A549 (cell line): ENCODE measurements around the gene KNCN. TPM values are rescaled to one million over a fixed set of nuclear protein-coding genes. Genes with fewer than 3 reads are reported as not detected.

ENCODE experiments used
- ATAC-seq, 2 experiments: fragments of 200-7000 bp in 1 of 2; fragments of >200 bp in 1 of 2; cut with Nextera tagmentation in 1 of 2; cut with Tn5 transposase in 1 of 2; 3 replicates each; pipeline versions ENCODE4 v1.8.0 to v1.9.1; 2018 to 2020; ENCODE audit warnings: mild to moderate bottlenecking in 1 of 2, moderate library complexity in 1 of 2
- CTCF ChIA-PET: fragments of 300-600 bp; sonication (Branson Sonifier 250); formaldehyde crosslinking; extraction: SDS; loops from one replicate; lab custom pipeline; 2021; ENCODE audit warnings: antibody characterized with exemption, inconsistent platforms; lab: Yijun Ruan, JAX
- POLR2A ChIA-PET: fragments of 350-600 bp; formaldehyde crosslinking; extraction: SDS; loops from one replicate; lab custom pipeline; 2021; ENCODE audit warnings: antibody characterized with exemption, inconsistent platforms; lab: Yijun Ruan, JAX
- DNase-seq, 2 experiments: peaks; one replicate each; pipeline versions ENCODE4 v3.0.0 to v3.0.0-alpha.2; 2011 to 2016; ENCODE audit warnings: low read depth in 1 of 2, low spot score in 1 of 2
- FAIRE-seq: peaks from 2 replicates; lab custom pipeline; 2011; peaks lifted over from hg19 to GRCh38; lab: Jason Lieb, UNC
- H3K27ac ChIP-seq, 2 experiments: fragments of >200 bp; sonication (Bioruptor Twin); formaldehyde crosslinking; 3 replicates each; pipeline ENCODE4 v1.5.1; 2016 to 2017
- H3K4me1 ChIP-seq: fragments of >200 bp; sonication (Bioruptor Twin); formaldehyde crosslinking; 3 replicates; pipeline ENCODE4 v1.6.1; 2016
- H3K4me2 ChIP-seq: fragments of >200 bp; sonication (Bioruptor Twin); formaldehyde crosslinking; 3 replicates; pipeline ENCODE4 v1.6.1; 2016
- H3K4me3 ChIP-seq: fragments of >200 bp; sonication (Bioruptor Twin); formaldehyde crosslinking; 3 replicates; pipeline ENCODE4 v1.5.1; 2016
- H3K9me3 ChIP-seq: fragments of >200 bp; sonication (Bioruptor Twin); formaldehyde crosslinking; 3 replicates; pipeline ENCODE4 v1.6.1; 2016
- CBX2 ChIP-seq: fragments of 200-600 bp; sonication (generic); IDR thresholded peaks from 2 replicates; pipeline ENCODE4 v1.6.1; 2016; ENCODE audit warnings: low read depth, mild to moderate bottlenecking, borderline replicate concordance
- CHD4 ChIP-seq: fragments of 200-600 bp; sonication (generic); IDR thresholded peaks from 2 replicates; pipeline ENCODE4 v1.6.1; 2016; ENCODE audit warnings: antibody characterized with exemption, mild to moderate bottlenecking, borderline replicate concordance
- FOSL2 ChIP-seq, 2 experiments: fragments of 450-650 bp in 1 of 2; fragments of >200 bp in 1 of 2; sonication (Bioruptor Twin) in 1 of 2; formaldehyde crosslinking; IDR thresholded peaks; 2 replicates each; pipeline versions ENCODE4 v1.5.0 to v1.6.1; 2016 to 2020; ENCODE audit warnings: mild to moderate bottlenecking in 1 of 2, moderate library complexity in 1 of 2
- FOXS1 ChIP-seq: fragments of 250-450 bp; sonication (Bioruptor Pico); IDR thresholded peaks from 2 replicates; pipeline ENCODE4 v1.5.0; 2020; ENCODE audit warnings: mild to moderate bottlenecking, moderate library complexity
- KDM1A ChIP-seq: fragments of 200-600 bp; sonication (generic); IDR thresholded peaks from 2 replicates; pipeline ENCODE4 v1.6.1; 2016; ENCODE audit warnings: low read depth, mild to moderate bottlenecking
- KDM5A ChIP-seq: fragments of 200-600 bp; sonication (generic); IDR thresholded peaks from 2 replicates; pipeline ENCODE4 v1.6.1; 2016; ENCODE audit warnings: antibody characterized with exemption, mild to moderate bottlenecking
- PHF8 ChIP-seq: fragments of 200-600 bp; sonication (generic); IDR thresholded peaks from 2 replicates; pipeline ENCODE4 v1.6.1; 2016; ENCODE audit warnings: low read depth, mild to moderate bottlenecking, antibody characterized with exemption, moderate library complexity, borderline replicate concordance
- RAD21 ChIP-seq, 2 experiments: fragments of >200 bp in 1 of 2; sonication (Bioruptor Twin) in 1 of 2; formaldehyde crosslinking in 1 of 2; IDR thresholded peaks in 1 of 2; conservative IDR thresholded peaks in 1 of 2; 2 replicates in 1 of 2; 3 replicates in 1 of 2; pipeline ENCODE4 v1.6.1; 2012 to 2018; ENCODE audit warnings: inconsistent platforms in 1 of 2
- ZFP36 ChIP-seq: fragments of 450-650 bp; IDR thresholded peaks from 2 replicates; pipeline ENCODE4 v1.6.1; 2014; ENCODE audit warnings: borderline replicate concordance; ENCODE audit not compliant: partially characterized antibody
- ZNF302 ChIP-seq: fragments of 250-450 bp; sonication (Bioruptor Pico); IDR thresholded peaks from 2 replicates; pipeline ENCODE4 v1.9.0; 2021; ENCODE audit warnings: inconsistent platforms, mild to moderate bottlenecking, moderate library complexity
- WGBS: methylation state at CpG from one replicate; pipeline ENCODE4 v1.1.6; 2017; ENCODE audit errors: missing lambda C conversion rate; 5-methylcytosine and 5-hydroxymethylcytosine counted together
- polyA plus RNA-seq, 4 experiments: library from polyadenylated mRNA; depleted of rRNA in 3 of 4; stranded (reverse); fragments of >200 nt; fragmentation: RNase III in 1 of 4; extraction: RNeasy Plus Mini Kit Qiagen cat#74134 plus additional on column Dnase treatment in 1 of 4; gene quantifications; 2 replicates in 3 of 4; 3 replicates in 1 of 4; pipeline ENCODE4 v1.2.3, GENCODE V29; 2011 to 2017
- TF ChIP-seq, protein P1 (sequence below): fragments of >200 bp; sonication (Bioruptor Twin); formaldehyde crosslinking; IDR thresholded peaks from 2 replicates; pipeline ENCODE4 v1.6.1; 2016
- TF ChIP-seq, protein P2 (sequence below): fragments of 250-450 bp; sonication (Bioruptor Pico); IDR thresholded peaks from 2 replicates; pipeline ENCODE4 v1.5.0; 2021; ENCODE audit warnings: mild to moderate bottlenecking, moderate library complexity, borderline replicate concordance
- TF ChIP-seq, protein P3 (sequence below): IDR thresholded peaks from 2 replicates; pipeline ENCODE4 v1.6.1; 2012; ENCODE audit warnings: low read depth, borderline replicate concordance
- TF ChIP-seq, protein P4 (sequence below): fragments of >200 bp; sonication (Bioruptor Twin); formaldehyde crosslinking; IDR thresholded peaks from 3 replicates; pipeline ENCODE4 v1.6.1; 2016

The KNCN gene
- polyA plus RNA-seq, 2 of the 4 experiments (the other 2 are of a cell fraction), result not detected

DNA sequence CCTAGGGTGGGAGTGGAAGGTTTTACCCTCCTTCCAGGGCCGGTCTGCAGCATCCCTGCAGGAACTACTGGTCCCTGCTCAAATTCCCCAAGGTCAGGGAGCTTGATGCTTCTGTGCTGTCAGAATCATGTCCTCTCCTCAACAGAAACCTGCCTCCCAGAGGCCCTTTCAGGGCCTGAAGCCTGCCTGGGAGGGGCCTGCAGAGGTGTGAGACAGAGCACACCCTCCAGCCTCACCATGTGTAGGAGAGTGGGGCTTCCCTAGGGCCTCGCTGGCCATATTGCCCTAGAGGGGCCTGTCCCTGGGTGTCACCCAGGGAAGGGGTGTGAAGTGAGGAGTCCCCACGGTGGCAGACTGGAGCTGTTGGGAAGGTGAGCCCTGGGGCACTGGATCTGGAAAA, 21.1 kb downstream of the KNCN start:
- no peak for FAIRE-seq
- Histone ChIP-seq H3K4me1 (peaks cover 15% of the 10 kb centered on the region), H3K4me3 (no peak overlapping the region), H3K27ac (no peak overlapping the region), H3K4me2 (no peak overlapping the region), H3K9me3 (no peaks in the 10 kb centered on the region)
- DNase-seq, result no peak
- ChIA-PET CTCF (interaction anchor here (1.1 to 11.5 kb wide), 10 partner anchors 10 to 195 kb away, joined by 3 to 235 read pairs (median 55); partner anchors contain the start of genes DMBX1 and KNCN), POLR2A (no interaction called here)
- WGBS, result no CpG with 5 or more reads among the region's 3 CpGs
- no peak for ATAC-seq
- TF ChIP-seq KDM5A, result no peak

DNA sequence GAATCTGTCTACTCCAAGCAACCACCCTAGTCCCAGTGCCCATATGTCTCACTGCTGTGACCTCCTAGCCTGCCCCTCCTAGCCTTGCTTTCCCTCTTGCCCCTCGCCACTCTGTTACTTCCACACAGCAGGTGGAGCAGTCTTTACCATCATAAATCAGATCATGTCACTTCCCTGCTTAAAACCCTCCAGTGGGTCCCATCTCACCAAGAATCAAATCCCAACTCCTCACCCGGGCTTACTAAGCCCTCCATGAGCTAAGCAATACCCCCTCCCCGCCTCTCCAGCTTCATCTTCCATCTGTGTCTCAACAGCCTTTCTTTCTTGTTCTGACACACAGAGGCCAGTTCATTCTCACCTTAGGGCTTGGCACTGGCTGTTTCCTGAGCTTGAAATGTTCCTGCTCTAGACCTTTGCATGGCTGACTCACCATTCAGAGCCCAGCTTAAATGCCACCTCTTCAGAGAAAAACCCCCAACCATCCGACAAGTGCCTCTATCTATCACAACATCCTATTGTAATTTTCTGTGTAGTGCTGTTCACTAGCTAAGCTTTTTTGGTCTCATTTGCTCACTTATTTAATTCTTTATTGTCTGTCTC, 22.3 kb downstream of the KNCN start:
- FAIRE-seq (no peak), ATAC-seq (no peak), DNase-seq (no peak)
- no peaks in the 10 kb centered on the region for H3K9me3 ChIP-seq
- 33% methylated on average over 4 of the region's 4 CpGs for WGBS
- H3K4me2 ChIP-seq, result no peak overlapping the region
- peaks cover 17% of the 10 kb centered on the region for H3K4me1 ChIP-seq
- ChIA-PET POLR2A (no interaction called here), CTCF (interaction anchor here (0.6 to 11.5 kb wide), 18 partner anchors 10 to 122 kb away, joined by 3 to 235 read pairs (median 10); partner anchors contain the start of genes DMBX1 and KNCN)
- no peak overlapping the region for H3K27ac ChIP-seq
- no peak overlapping the region for H3K4me3 ChIP-seq
- TF ChIP-seq PHF8 (no peak), ZNF302 (CRISPR knock-in tag) (no peak), CBX2 (no peak), KDM1A (no peak), CHD4 (no peak), ZFP36 (no peak)
- TF ChIP-seq, protein P1, sequence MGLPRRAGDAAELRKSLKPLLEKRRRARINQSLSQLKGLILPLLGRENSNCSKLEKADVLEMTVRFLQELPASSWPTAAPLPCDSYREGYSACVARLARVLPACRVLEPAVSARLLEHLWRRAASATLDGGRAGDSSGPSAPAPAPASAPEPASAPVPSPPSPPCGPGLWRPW, result no peak
- TF ChIP-seq, protein P2, sequence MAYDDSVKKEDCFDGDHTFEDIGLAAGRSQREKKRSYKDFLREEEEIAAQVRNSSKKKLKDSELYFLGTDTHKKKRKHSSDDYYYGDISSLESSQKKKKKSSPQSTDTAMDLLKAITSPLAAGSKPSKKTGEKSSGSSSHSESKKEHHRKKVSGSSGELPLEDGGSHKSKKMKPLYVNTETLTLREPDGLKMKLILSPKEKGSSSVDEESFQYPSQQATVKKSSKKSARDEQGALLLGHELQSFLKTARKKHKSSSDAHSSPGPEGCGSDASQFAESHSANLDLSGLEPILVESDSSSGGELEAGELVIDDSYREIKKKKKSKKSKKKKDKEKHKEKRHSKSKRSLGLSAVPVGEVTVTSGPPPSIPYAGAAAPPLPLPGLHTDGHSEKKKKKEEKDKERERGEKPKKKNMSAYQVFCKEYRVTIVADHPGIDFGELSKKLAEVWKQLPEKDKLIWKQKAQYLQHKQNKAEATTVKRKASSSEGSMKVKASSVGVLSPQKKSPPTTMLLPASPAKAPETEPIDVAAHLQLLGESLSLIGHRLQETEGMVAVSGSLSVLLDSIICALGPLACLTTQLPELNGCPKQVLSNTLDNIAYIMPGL (CRISPR knock-in tag), result no peak
- TF ChIP-seq, protein P3, sequence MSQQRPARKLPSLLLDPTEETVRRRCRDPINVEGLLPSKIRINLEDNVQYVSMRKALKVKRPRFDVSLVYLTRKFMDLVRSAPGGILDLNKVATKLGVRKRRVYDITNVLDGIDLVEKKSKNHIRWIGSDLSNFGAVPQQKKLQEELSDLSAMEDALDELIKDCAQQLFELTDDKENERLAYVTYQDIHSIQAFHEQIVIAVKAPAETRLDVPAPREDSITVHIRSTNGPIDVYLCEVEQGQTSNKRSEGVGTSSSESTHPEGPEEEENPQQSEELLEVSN, result no peak

DNA sequence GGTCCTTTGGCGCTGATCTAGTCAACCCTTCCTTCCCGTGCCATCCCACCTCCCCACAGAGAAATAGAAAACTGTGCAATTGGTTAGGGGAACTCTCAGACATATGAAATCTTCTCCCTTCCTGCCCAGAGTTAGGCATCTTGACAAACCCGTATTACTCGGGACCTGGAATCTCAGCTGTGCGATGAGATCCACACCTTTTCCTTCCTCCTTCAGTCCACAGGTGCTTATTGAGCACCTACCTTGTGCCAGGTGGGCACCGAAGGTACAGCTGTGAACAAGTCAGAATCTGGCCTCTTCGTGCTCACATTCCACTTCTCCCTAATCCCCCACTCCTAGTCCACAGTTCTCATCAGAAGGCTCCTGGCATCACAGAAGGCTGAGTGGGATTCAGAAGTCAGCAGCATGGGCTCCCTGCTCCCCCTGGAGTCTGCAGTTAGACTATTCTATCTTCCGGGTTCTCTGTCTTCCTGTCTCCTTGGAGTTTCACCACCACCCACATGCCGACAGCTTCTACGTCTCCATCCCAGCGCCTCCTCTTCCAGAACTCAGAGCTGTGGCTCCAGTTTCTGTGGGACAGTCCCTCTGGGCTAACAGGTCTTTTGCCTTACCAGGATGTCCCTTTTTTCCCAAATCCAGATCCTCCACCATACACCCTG, 23.0 kb downstream of the KNCN start:
- no peak for FAIRE-seq
- no peak overlapping the region for H3K27ac ChIP-seq
- TF ChIP-seq FOXS1 (CRISPR knock-in tag) (no peak), RAD21 (conservative IDR thresholded peaks at IDR 0.05 in 1 of 2, IDR thresholded peaks at IDR 0.05 in 1 of 2) (peak in 1 of 2 experiments; percentile 16; a peak in 1 of 5 replicates), PHF8 (no peak), FOSL2 (IDR thresholded peaks at IDR 0.05) (no peak), FOSL2 (CRISPR knock-in tag; IDR thresholded peaks at IDR 0.05) (no peak)
- TF ChIP-seq, protein P3, result no peak
- TF ChIP-seq, protein P4, sequence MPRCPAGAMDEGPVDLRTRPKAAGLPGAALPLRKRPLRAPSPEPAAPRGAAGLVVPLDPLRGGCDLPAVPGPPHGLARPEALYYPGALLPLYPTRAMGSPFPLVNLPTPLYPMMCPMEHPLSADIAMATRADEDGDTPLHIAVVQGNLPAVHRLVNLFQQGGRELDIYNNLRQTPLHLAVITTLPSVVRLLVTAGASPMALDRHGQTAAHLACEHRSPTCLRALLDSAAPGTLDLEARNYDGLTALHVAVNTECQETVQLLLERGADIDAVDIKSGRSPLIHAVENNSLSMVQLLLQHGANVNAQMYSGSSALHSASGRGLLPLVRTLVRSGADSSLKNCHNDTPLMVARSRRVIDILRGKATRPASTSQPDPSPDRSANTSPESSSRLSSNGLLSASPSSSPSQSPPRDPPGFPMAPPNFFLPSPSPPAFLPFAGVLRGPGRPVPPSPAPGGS, result no peak
- no peak for DNase-seq
- peak in 1 of 2 experiments; percentile 51; a peak in 3 of 6 replicates for ATAC-seq
- ChIA-PET CTCF (interaction anchor here (0.6 to 11.5 kb wide), 26 partner anchors 9 to 189 kb away, joined by 3 to 235 read pairs (median 5); partner anchors contain the start of genes DMBX1 and KNCN), POLR2A (no interaction called here)
- H3K4me2 ChIP-seq, result no peak overlapping the region
- H3K9me3 ChIP-seq, result no peaks in the 10 kb centered on the region
- no peak overlapping the region for H3K4me3 ChIP-seq
- WGBS, result 51% methylated on average over 11 of the region's 11 CpGs
- peaks cover 24% of the 10 kb centered on the region for H3K4me1 ChIP-seq
